GM19351 (cell line): ENCODE data around the gene ZNF554.
"Not testable (repeated sequence)": the region's sequence is repeated elsewhere in the genome, so short reads cannot be mapped to it uniquely, and the experiment has no call there.

ENCODE experiments used
- ATAC-seq: cut with Tn5 transposase; IDR thresholded peaks from one replicate; pipeline ENCODE4 v1.9.1; 2021; ENCODE audit warnings: mild to moderate bottlenecking, moderate library complexity; ENCODE audit not compliant: unreplicated experiment

Gene ZNF554

DNA sequence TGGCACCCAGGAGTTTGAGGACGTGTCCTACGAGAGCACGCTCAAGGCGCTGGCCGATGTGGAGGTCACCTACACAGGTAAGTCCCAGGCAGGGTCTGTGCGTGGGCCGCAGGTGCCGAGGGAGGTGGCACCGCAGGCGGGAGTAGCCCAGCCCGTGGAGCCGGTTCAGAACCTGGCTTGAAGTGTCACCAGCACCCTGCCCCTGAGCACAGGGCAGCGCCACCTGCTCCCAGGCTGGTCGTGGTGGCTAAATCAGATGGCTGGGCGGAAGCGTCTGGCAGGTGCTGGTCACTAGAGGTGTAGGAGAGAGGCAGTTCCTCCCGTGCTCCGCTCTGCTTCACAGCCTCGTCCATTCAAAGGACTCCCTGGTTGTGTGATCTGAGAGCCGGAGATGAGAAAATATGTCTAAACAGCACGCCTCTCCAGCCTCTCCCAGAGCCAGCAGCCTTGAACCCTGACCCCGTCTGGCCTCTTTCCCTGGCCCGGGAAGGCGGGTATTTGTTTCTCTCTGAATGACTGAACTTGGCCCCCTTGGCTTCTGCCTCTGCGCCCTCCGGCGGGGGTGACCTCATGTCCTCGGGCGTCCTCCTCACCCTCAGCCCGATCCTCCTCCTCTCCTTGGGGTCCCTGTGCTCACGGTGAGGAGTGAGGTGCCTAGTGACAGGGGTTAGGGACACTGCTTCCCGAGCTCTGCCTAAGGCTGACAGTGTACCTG is 29.0 kb upstream of the ZNF554 start:
- ATAC-seq = no peak

GRCh38 chr19:2791440-2791839 is 28.2 kb upstream of the ZNF554 start:
- ATAC-seq = no peak

DNA sequence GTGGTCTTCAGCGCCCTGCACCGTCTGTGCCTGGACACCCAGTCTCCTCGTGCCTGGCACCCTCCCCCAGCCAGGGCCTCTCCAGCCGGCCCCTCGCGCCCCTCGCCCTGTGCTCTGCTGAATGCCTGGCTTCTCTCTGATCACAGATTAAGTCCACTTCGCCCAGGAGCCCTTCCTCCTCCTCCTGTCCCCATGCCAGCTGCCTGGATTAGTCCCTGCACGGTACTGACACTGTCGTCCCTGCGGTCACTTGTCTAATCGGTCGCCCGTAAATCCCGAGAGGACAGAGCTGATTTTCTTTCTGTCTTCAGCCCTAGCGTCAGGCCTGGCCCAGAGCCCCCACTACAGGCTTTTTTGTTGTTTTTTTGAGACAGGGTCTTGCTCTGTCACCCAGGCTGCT is 27.8 kb upstream of the ZNF554 start:
- ATAC-seq = no peak

DNA sequence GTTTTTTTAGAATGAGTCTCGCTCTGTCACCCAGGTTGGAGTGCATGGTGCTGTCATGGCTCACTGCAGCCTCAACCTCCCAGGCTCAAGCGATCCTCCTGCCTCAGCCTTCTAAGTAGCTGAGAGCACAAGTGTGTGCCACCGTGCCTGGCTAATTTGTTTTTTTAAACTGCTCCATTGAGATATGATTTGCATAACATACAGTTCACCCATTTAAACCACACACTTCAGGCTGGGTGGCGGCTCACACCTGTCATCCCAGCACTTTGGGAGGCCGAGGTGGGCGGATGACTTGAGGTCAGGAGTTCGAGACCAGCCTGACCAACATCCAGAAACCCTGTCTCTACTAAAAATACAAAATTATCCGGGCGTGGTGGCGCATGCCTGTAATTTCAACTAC is 27.0 kb upstream of the ZNF554 start:
- not testable (repeated sequence) for ATAC-seq

GRCh38 chr19:2793126-2793525 is 26.5 kb upstream of the ZNF554 start:
- no peak for ATAC-seq

DNA sequence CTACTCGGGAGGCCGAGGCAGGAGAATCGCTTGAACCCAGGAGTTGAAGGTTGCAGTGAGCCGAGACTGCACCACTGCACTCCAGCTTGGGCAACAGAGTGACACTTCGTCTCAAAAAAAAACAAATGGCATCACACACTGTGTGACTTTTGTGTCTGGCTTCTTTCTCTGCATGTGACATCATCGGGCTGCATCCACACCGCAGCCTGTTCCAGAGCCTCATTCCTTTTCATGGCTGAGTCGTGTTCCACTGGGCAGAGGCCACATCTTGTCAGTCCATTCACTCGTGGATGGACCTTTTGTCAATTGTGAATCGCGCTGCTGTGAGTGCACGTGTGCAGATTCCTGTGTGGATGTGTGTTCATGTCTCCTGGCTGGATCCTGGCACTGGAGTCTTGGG is 26.1 kb upstream of the ZNF554 start:
- no peak for ATAC-seq

- ATAC-seq = no peak
Measured at GRCh38 chr19:2795827-2796658, 23.6 kb upstream of the ZNF554 start.

DNA sequence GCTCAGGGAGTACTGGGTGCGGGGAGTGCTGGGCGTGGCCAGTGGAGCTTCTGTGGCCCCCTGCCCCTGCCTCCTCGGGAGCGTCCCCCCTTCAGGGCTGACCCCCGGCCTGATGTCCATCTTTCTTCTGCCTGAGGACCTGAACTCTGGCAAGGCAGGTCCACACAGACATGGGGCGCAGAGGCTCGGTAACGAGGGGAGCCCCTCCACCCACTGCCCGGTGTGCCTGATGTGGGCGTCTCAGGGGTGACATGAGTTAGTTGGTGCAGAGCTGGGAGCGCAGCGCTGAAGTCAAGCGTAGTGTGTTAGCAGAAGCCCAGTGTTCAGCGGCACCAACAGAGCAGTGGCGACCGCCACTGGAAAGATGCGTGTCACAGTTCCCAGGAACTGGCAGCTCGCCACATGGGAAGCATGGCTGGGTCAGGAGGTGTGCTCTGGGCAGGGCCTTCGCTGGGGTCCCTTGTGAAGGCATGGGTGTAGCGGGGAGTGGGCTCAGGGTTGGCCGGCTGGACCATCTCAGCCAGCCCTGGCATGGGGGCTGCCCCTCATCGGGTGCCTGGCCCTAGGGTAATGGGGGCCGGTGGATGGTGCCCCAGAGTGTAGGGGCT is 22.9 kb upstream of the ZNF554 start:
- ATAC-seq = no peak

- no peak for ATAC-seq
Measured at GRCh38 chr19:2797280-2797679, 22.4 kb upstream of the ZNF554 start.

- no peak for ATAC-seq
Measured at GRCh38 chr19:2798158-2798685, 21.4 kb upstream of the ZNF554 start.

- no peak for ATAC-seq
Measured at GRCh38 chr19:2798733-2799132, 20.9 kb upstream of the ZNF554 start.

- ATAC-seq = no peak
Measured at GRCh38 chr19:2799273-2800020, 20.2 kb upstream of the ZNF554 start.

DNA sequence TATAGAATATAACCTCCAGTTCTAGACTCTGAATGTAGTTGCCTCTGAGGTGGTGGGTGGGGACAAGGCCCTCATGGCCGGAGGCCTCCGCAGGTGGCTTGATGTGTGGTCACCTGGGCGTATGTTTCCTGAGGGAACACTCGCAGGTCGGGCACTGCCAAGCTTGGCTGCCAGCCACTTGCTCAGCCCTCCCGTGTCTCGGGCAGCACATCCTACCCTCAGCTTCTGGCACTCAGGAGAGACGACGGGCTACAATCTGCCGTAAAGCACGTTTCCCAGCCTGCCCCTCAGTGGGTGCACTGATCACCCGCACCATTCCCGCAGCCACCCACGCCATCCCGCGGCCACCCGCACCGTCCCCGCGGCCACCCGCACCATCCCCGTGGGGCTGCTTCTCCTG is 19.2 kb upstream of the ZNF554 start:
- ATAC-seq = no peak

DNA sequence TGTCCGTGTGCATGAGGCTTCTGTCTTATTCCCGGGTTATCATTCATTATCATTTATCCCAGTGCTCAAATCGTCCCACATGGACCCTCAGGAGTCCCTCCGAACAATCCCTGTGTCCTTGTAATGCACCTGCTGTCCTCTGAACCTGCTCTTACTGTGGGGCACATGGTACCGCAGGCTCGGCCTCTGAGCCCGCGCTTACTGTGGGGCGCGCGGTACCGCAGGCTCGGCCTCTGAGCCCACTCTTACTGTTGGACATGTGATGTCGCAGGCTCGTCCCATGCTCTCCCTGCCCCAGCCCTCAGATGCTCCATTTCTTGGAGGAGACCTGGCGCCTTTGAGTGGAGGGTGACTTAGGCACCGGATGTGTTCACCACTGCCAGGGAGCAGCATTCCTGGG is 16.8 kb upstream of the ZNF554 start:
- ATAC-seq = no peak

DNA sequence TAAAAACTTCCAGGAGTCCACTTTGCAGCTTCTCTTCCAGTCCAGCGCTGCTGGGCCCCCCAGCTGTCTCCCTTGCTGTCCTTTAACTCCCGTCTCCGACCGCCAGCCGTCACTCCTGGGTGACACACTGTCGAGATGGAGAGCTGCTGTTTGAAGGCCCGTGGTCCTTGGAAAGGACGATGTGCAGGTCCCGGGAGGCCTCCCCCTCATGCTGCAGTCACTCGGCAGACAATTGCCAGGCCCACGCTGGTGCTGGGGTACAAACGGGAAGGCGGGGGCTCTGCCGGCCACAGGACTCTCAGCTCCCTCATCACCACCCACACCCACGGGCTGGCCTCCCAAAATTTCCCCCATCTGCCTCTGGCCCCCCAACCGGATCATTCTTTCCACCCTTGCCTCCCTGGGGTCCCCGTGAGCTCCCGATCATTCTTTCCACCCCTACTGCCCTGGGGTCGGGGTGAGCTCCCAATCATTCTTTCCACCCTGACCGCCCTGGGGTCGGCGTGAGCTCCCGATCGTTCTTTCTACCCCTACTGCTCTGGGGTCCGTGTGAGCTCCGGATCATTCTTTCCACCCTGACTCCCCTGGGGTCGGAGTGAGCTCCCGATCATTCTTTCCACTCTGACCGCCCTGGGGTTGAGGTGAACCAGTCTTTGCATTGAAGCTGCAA is 16.0 kb upstream of the ZNF554 start:
- ATAC-seq = no peak

DNA sequence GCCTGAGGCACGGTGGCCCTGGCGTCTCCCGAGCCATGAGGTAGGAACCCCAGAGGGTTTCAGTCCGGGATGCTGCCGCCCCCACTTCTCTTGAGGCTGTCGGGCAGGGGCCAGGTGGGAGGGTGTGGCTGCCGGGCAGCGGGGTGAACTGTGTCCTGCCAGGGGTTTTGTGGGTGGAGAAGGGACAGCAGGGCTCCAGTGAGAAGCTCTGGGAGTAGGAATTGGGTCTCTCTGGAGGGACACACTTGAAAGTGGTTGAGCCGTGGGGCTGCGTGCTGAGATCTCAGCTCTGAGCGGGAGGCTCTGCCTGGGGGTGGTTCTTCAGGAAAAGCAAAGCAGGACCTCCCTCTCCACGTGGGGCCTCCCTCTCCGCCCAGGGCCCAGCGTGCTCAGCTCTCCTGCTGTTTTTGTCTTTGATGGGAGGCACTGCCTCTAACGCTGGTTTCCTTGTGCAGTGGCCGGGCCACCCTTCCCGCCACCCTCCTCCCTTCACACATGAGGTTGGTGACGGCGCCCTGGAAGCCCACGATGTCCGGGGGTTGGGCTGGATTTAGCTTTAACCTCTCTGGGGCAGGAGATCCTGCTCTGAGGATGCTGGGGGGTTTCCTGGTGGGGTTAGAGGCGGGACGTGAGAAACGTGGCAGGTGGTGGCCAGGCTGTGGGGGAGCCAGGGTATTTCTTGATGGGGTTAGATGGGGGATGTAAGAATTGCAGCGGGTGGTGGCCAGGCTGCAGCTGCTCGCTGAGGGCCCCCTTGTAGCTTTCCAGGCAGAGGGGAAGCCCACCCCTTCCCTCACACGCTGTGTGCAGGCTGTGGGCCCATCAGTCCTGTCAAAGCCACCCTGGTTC is 15.3 kb upstream of the ZNF554 start:
- no peak for ATAC-seq

DNA sequence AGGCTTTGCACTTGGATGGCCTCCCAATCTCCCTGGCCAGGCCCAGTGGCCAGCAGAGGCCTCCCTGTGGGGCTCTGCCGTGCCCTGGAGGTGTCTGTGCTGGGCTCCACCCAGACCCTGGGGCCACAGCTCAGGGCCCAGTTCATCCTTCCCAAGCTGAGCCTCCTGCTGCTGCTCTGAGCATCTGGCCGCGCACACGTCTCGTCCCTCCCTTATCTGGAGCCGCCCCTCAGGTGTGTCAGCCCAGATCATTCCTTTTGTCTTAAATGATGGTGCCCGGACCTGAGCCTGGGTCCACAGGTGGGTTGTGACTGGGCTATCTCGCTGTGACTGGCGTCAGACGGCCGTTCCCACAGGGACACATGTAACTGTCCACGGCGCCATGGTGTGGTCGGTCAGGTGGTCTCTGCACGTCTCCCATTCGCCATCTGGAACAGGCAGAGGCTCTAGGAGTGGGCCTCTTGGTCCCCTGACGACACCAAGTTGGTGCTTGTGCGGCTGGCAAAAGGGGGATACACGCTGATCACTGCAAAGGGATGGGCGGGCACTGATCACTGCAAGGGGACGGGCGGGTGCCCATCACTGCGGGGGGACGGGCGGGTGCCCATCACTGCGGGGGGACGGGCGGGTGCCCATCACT is 14.3 kb upstream of the ZNF554 start:
- no peak for ATAC-seq

DNA sequence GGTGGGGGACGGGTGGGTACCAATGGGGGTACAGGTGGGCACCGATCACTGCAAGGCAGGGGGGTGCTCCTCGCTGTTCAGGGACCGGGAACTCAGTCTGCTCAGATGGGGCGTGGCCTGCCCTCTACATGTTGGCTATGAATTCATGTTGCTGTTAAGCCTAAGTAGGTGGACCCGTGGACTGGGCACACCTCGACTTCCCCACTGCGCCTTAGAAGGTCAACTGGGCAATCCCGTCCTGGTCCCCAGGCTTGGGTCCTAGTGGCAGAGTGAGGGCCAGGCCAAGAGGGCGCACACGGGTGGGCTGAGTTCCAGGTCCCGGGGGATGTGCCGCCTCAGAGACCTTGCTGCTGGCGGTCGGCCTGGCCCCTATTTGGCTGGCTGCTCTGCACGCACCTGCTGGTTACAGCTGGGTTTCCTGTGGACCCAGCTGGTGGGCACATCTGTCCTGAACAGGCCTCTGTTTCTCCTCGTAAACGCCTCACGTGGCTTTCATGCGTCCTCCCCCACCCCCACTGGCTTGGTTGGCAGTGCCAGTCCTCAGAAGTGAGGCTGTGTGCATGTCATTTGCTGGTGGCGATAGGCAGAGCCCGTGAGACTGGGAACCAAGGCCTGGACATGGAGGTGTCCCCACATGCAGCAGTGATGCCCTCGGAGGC is 13.5 kb upstream of the ZNF554 start:
- no peak for ATAC-seq
